C4-2B (cell line): ENCODE data around the gene ALDH4A1.

Experiments
- ZFX ChIP-seq: fragments of 450-650 bp; IDR thresholded peaks from 2 replicates; pipeline ENCODE4 v1.6.1; 2017
- TF ChIP-seq, protein P1 (sequence below): fragments of 450-650 bp; conservative IDR thresholded peaks from 2 replicates; pipeline ENCODE4 v1.5.1; 2017; ENCODE audit warnings: mild to moderate bottlenecking

GRCh38 chr1:18861082-18861481 lies 41.3 kb downstream of the ALDH4A1 start:
- TF ChIP-seq, protein P1, sequence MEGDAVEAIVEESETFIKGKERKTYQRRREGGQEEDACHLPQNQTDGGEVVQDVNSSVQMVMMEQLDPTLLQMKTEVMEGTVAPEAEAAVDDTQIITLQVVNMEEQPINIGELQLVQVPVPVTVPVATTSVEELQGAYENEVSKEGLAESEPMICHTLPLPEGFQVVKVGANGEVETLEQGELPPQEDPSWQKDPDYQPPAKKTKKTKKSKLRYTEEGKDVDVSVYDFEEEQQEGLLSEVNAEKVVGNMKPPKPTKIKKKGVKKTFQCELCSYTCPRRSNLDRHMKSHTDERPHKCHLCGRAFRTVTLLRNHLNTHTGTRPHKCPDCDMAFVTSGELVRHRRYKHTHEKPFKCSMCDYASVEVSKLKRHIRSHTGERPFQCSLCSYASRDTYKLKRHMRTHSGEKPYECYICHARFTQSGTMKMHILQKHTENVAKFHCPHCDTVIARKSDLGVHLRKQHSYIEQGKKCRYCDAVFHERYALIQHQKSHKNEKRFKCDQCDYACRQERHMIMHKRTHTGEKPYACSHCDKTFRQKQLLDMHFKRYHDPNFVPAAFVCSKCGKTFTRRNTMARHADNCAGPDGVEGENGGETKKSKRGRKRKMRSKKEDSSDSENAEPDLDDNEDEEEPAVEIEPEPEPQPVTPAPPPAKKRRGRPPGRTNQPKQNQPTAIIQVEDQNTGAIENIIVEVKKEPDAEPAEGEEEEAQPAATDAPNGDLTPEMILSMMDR = no peak
- TF ChIP-seq ZFX = no peak
